HG02840 (cell line): Measurements from ENCODE around the gene FAM81A.
"Not testable (repeated sequence)": the region's sequence is repeated elsewhere in the genome, so short reads cannot be mapped to it uniquely, and the experiment has no call there.

Experiments used
- ATAC-seq: cut with Tn5 transposase; IDR thresholded peaks from one replicate; pipeline ENCODE4 v1.9.1; 2021; ENCODE audit warnings: mild to moderate bottlenecking, moderate library complexity, moderate number of reproducible peaks; ENCODE audit not compliant: unreplicated experiment, low FRiP score

Gene FAM81A

GRCh38 chr15:59473226-59473625, 35.2 kb downstream of the FAM81A start:
- ATAC-seq, result no peak

GRCh38 chr15:59475161-59475560, 37.2 kb downstream of the FAM81A start:
- not testable (repeated sequence) for ATAC-seq

GRCh38 chr15:59484399-59484798, 46.4 kb downstream of the FAM81A start:
- ATAC-seq, result no peak

GRCh38 chr15:59485036-59485435, 47.0 kb downstream of the FAM81A start:
- ATAC-seq, result no peak

- ATAC-seq, result not testable (repeated sequence)
These were observed 51.5 kb downstream of the FAM81A start for GRCh38 chr15:59489485-59489884.

GRCh38 chr15:59491062-59491461, 53.1 kb downstream of the FAM81A start:
- no peak for ATAC-seq

GRCh38 chr15:59492389-59493377, 54.7 kb downstream of the FAM81A start:
- ATAC-seq, result no peak

GRCh38 chr15:59501597-59501996, 63.6 kb downstream of the FAM81A start:
- ATAC-seq, result no peak

GRCh38 chr15:59515190-59515589, 77.2 kb downstream of the FAM81A start:
- no peak for ATAC-seq

GRCh38 chr15:59516655-59517461, 78.9 kb downstream of the FAM81A start:
- no peak for ATAC-seq

- ATAC-seq, result no peak
These were observed 81.3 kb downstream of the FAM81A start for GRCh38 chr15:59519329-59519728.

GRCh38 chr15:59521443-59521842, 83.5 kb downstream of the FAM81A start:
- no peak for ATAC-seq

- ATAC-seq, result no peak
These were observed 85.0 kb downstream of the FAM81A start for GRCh38 chr15:59522988-59523461.

- no peak for ATAC-seq
These were observed 85.7 kb downstream of the FAM81A start for GRCh38 chr15:59523702-59524101.

- no peak for ATAC-seq
These were observed 86.3 kb downstream of the FAM81A start for GRCh38 chr15:59524331-59524731.

GRCh38 chr15:59526466-59526865, 88.5 kb downstream of the FAM81A start:
- ATAC-seq, result not testable (repeated sequence)

GRCh38 chr15:59528429-59528828, 90.4 kb downstream of the FAM81A start:
- no peak for ATAC-seq

GRCh38 chr15:59528961-59529402, 91.0 kb downstream of the FAM81A start:
- ATAC-seq, result no peak

GRCh38 chr15:59531066-59531675, 93.2 kb downstream of the FAM81A start:
- no peak for ATAC-seq

GRCh38 chr15:59532770-59533379, 94.9 kb downstream of the FAM81A start:
- no peak for ATAC-seq
